HepG2 (cell line): ENCODE results near the gene OASL. TPM values are rescaled to one million over a fixed set of nuclear protein-coding genes. Genes with fewer than 3 reads are reported as not detected.

Experiments used
- ATAC-seq: fragments of 200-7000 bp; cut with Tn5 transposase; 3 replicates; pipeline ENCODE4 v1.9.1; 2020; ENCODE audit warnings: mild to moderate bottlenecking, moderate library complexity
- BruUV-seq: library from RNA; stranded (reverse); fragments of 400-500 nt; replicated peaks from 2 replicates; lab custom pipeline; 2021; lab: Mats Ljungman, UMichigan
- CTCF ChIA-PET: fragments of 300-600 bp; formaldehyde crosslinking; extraction: SDS; loops from one replicate; lab custom pipeline; 2021; ENCODE audit warnings: low total read pairs, inconsistent platforms, low intra/inter-chr PET ratio; lab: Yijun Ruan, JAX
- POLR2A ChIA-PET: fragments of 350-600 bp; sonication (Branson Sonifier 250); formaldehyde crosslinking; loops from one replicate; lab custom pipeline; 2020; ENCODE audit warnings: antibody characterized with exemption, inconsistent platforms; lab: Yijun Ruan, JAX
- DNase-seq: peaks from one replicate; pipeline ENCODE4 v3.0.0-alpha.2; 2015; ENCODE audit warnings: low spot score
- FAIRE-seq: peaks from 3 replicates; lab custom pipeline; 2011; peaks lifted over from hg19 to GRCh38; lab: Jason Lieb, UNC
- H2AFZ ChIP-seq: one replicate; pipeline ENCODE4 v1.6.1; 2011; ENCODE audit warnings: low read length, inconsistent platforms
- H3K27ac ChIP-seq: fragments of 300-600 bp; 3 replicates; pipeline ENCODE4 v1.8.0; 2011; ENCODE audit warnings: mixed run types, mild to moderate bottlenecking, mixed read lengths, low read length, inconsistent platforms; ENCODE audit not compliant: insufficient read depth; ENCODE audit errors: extremely low read length
- H3K27me3 ChIP-seq, 2 experiments: fragments of 200-600 bp in 1 of 2; 2 replicates in 1 of 2; 3 replicates in 1 of 2; pipeline versions ENCODE4 v1.6.0 to v1.8.0; 2011; ENCODE audit warnings: low read length in 2 of 2, mild to moderate bottlenecking in 2 of 2, moderate library complexity in 2 of 2, inconsistent platforms in 1 of 2; ENCODE audit not compliant: insufficient read depth in 2 of 2, control insufficient read depth in 1 of 2
- H3K36me3 ChIP-seq, 2 experiments: fragments of 200-600 bp in 1 of 2; replicated peaks in 1 of 2; 2 replicates in 1 of 2; 3 replicates in 1 of 2; pipeline versions ENCODE4 v1.5.1 to v1.8.0; 2011; ENCODE audit warnings: low read length in 2 of 2, inconsistent platforms in 1 of 2; ENCODE audit not compliant: insufficient read depth in 2 of 2, control insufficient read depth in 1 of 2
- H3K4me1 ChIP-seq: 2 replicates; pipeline ENCODE4 v1.5.1; 2012; ENCODE audit warnings: low read length, inconsistent platforms; ENCODE audit not compliant: insufficient read depth
- H3K4me2 ChIP-seq: 2 replicates; pipeline ENCODE4 v1.6.0; 2011; ENCODE audit warnings: low read depth, low read length, inconsistent platforms
- H3K4me3 ChIP-seq, 3 experiments: fragments of 200-600 bp in 1 of 3; sonication (generic), shearing (Covaris generic) in 1 of 3; replicated peaks in 1 of 3; 2 replicates each; pipeline ENCODE4 v1.5.1; 2011 to 2016; ENCODE audit warnings: low read length in 3 of 3, inconsistent platforms in 2 of 3, low read depth in 2 of 3, mild to moderate bottlenecking in 2 of 3, control low read depth in 1 of 3, mixed read lengths in 1 of 3; ENCODE audit not compliant: insufficient read depth in 1 of 3
- H3K79me2 ChIP-seq: one replicate; pipeline ENCODE4 v1.6.1; 2011; ENCODE audit warnings: low read length, inconsistent platforms; ENCODE audit not compliant: insufficient read depth
- H3K9ac ChIP-seq: 2 replicates; pipeline ENCODE4 v1.6.0; 2011; ENCODE audit warnings: mild to moderate bottlenecking, low read depth, low read length, inconsistent platforms; ENCODE audit not compliant: insufficient read depth
- H3K9me3 ChIP-seq: 2 replicates; pipeline ENCODE4 v1.5.1; 2012; ENCODE audit warnings: mild to moderate bottlenecking, low read length
- H4K20me1 ChIP-seq: 2 replicates; pipeline ENCODE4 v1.6.0; 2011; ENCODE audit warnings: inconsistent platforms, mild to moderate bottlenecking, low read length, moderate library complexity; ENCODE audit not compliant: insufficient read depth
- KDM1A ChIP-seq: IDR thresholded peaks from 2 replicates; pipeline ENCODE4 v1.6.1; 2016; ENCODE audit warnings: missing compliant biosample characterization
- MLXIP ChIP-seq: sonication (generic); formaldehyde crosslinking; IDR thresholded peaks from 2 replicates; pipeline ENCODE4 v1.9.0; 2021; ENCODE audit warnings: missing genetic modification reagents, borderline replicate concordance
- RARG ChIP-seq: sonication (generic); formaldehyde crosslinking; IDR thresholded peaks from 2 replicates; pipeline ENCODE4 v1.4.0; 2020; ENCODE audit warnings: low read depth, mild to moderate bottlenecking, missing genetic modification reagents
- TBP ChIP-seq: sonication (generic); formaldehyde crosslinking; IDR thresholded peaks from 2 replicates; pipeline ENCODE4 v1.5.0; 2020; ENCODE audit warnings: missing genetic modification reagents
- TFAP4 ChIP-seq: sonication (generic); IDR thresholded peaks from 2 replicates; pipeline ENCODE4 v1.6.1; 2016; ENCODE audit warnings: low read depth, borderline replicate concordance
- ZNF567 ChIP-seq: sonication (generic); formaldehyde crosslinking; IDR thresholded peaks from 2 replicates; pipeline ENCODE4 v1.8.1; 2023; ENCODE audit warnings: mild to moderate bottlenecking, missing genetic modification reagents, borderline replicate concordance
- ZNF570 ChIP-seq: sonication (generic); formaldehyde crosslinking; IDR thresholded peaks from 2 replicates; pipeline ENCODE4 v1.4.0; 2020; ENCODE audit warnings: mild to moderate bottlenecking, missing genetic modification reagents, borderline replicate concordance
- ZNF781 ChIP-seq: sonication (generic); formaldehyde crosslinking; IDR thresholded peaks from 2 replicates; pipeline ENCODE4 v1.5.1; 2020; ENCODE audit warnings: borderline replicate concordance, mild to moderate bottlenecking, missing genetic modification reagents; ENCODE audit errors: not compliant biosample characterization
- WGBS: methylation state at CpG from one replicate; pipeline ENCODE4 v1.1.6; 2017; ENCODE audit warnings: low lambda C conversion rate; 5-methylcytosine and 5-hydroxymethylcytosine counted together
- in situ Hi-C: cut with HindIII; loops from 2 replicates; pipeline ENCODE4 v1.10.0; 2017; ENCODE audit warnings: low pct_unique_long_range_greater_than_20kb; ENCODE audit not compliant: extremely low pct_ligation_motif_present
- intact Hi-C: fragments of 100-400 bp; cut with micrococcal nuclease; formaldehyde crosslinking; loops from one replicate; pipeline ENCODE4 v1.10.0; 2022; ENCODE audit not compliant: unreplicated experiment
- polyA plus RNA-seq, 8 experiments: library from polyadenylated mRNA; depleted of rRNA in 3 of 8; stranded (reverse) in 7 of 8; unstranded in 1 of 8; fragments of >200 nt; fragmentation: Illumina TruSeq in 4 of 8; extraction: Trizol in 4 of 8; gene quantifications; 2 replicates each; pipeline versions ENCODE4 v1.2.1 to v1.2.3, GENCODE V29; 2011 to 2016; ENCODE audit warnings: low read depth in 4 of 8, missing spikeins in 1 of 8, mixed read lengths in 1 of 8; ENCODE audit not compliant: insufficient read depth in 1 of 8
- total RNA-seq, 5 experiments: library from RNA; depleted of rRNA; stranded (reverse); fragments of >200 nt; fragmentation: Illumina TruSeq; extraction: Trizol; gene quantifications; 2 replicates each; pipeline ENCODE4 v1.2.3, GENCODE V29; 2016; ENCODE audit warnings: low read depth in 1 of 5
- TF ChIP-seq, protein P1 (sequence below): sonication (generic); formaldehyde crosslinking; IDR thresholded peaks from 2 replicates; pipeline ENCODE4 v1.8.0; 2022; ENCODE audit warnings: missing genetic modification reagents, mild to moderate bottlenecking, moderate library complexity, borderline replicate concordance

Gene OASL
- total and polyA plus RNA-seq, 2 of the 13 experiments (the other 11 are each of a cell fraction or from before 2014, with no cell fraction given), result 0.11 to 0.22 TPM

- DNase-seq (no peak), ATAC-seq (no peak), FAIRE-seq (no peak)
- Histone ChIP-seq H3K9ac (no peak overlapping the region), H3K27me3 (no peaks in the 10 kb centered on the region), H4K20me1 (no peaks in the 10 kb centered on the region), H3K4me3 (no peak overlapping the region), H3K9me3 (no peaks in the 10 kb centered on the region), H3K27ac (no peak overlapping the region), H2AFZ (no peak overlapping the region), H3K36me3 (peaks cover 22 to 41% of the 10 kb centered on the region in 2 experiments), H3K4me2 (no peak overlapping the region), H3K79me2 (peaks cover 12% of the 10 kb centered on the region), H3K4me1 (peaks cover 29% of the 10 kb centered on the region)
- CTCF ChIA-PET, result no interaction called here
- BruUV-seq, result no TSS peak
- POLR2A ChIA-PET, result no interaction called here
- intact Hi-C loops (no loop called here), in situ Hi-C loops (no loop called here)
- 97% methylated on average over 4 of the region's 4 CpGs for WGBS
- TF ChIP-seq ZNF781 (CRISPR knock-in tag) (no peak), RARG (no peak), MLXIP (CRISPR knock-in tag) (no peak), KDM1A (CRISPR knock-in tag) (no peak), TFAP4 (no peak), TBP (CRISPR knock-in tag) (no peak), ZNF567 (CRISPR knock-in tag) (no peak), ZNF570 (CRISPR knock-in tag) (no peak)
- TF ChIP-seq, protein P1, sequence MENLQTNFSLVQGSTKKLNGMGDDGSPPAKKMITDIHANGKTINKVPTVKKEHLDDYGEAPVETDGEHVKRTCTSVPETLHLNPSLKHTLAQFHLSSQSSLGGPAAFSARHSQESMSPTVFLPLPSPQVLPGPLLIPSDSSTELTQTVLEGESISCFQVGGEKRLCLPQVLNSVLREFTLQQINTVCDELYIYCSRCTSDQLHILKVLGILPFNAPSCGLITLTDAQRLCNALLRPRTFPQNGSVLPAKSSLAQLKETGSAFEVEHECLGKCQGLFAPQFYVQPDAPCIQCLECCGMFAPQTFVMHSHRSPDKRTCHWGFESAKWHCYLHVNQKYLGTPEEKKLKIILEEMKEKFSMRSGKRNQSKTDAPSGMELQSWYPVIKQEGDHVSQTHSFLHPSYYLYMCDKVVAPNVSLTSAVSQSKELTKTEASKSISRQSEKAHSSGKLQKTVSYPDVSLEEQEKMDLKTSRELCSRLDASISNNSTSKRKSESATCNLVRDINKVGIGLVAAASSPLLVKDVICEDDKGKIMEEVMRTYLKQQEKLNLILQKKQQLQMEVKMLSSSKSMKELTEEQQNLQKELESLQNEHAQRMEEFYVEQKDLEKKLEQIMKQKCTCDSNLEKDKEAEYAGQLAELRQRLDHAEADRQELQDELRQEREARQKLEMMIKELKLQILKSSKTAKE (CRISPR knock-in tag), result no peak
Observed at GRCh38 chr12:120988234-120988633, 50.8 kb downstream of the OASL start.
